ENCODE data around the gene MAGI2. TPM values are rescaled to one million over a fixed set of nuclear protein-coding genes. Genes with fewer than 3 reads are reported as not detected.

Gene MAGI2
- total and polyA plus RNA-seq, 2 experiments from 2014 or later: 10.4 to 26.4 TPM

- TF ChIP-seq CTCF (conservative IDR thresholded peaks at IDR 0.05; ENCODE audit: low read depth in 2 of 2): no peak
- no peak for TF ChIP-seq EZH2 (IDR thresholded peaks at IDR 0.05; ENCODE audit: low read depth, unreplicated experiment)
Measured at GRCh38 chr7:78359836-78360235, 1093.6 kb downstream of the MAGI2 start (continued).

DNA sequence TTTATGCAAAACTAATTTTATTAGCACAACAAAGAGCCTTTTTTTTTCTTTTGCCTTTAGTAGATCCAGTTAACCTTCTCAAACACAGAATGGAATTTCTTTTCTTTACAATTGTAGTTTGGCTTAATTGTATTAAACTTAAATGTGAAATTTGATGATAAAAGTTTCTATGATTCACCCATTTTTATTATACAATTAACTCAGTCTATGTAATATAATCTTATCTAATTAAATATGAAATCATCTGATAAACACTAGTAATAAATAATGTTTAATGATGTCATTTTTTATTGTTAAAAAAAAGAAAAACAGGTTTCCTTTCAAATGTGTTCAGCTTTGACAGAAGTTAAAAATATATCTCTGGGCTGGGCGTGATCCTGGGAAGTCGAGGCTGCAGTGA is 1095.8 kb downstream of the MAGI2 start:
- Mint-ChIP-seq H3K36me3 (ENCODE audit: low read depth) (no peaks in the 10 kb centered on the region), H3K27me3 (ENCODE audit: insufficient read depth, low read depth, poor library complexity) (no peaks in the 10 kb centered on the region), H3K27ac (no peak overlapping the region), H3K4me1 (peaks cover 11% of the 10 kb centered on the region), H3K4me3 (no peak overlapping the region), H3K9me3 (no peaks in the 10 kb centered on the region)
- Histone ChIP-seq H3F3A (replicated peaks; ENCODE audit: low read depth) (no peaks in the 10 kb centered on the region), H3K36me3 (ENCODE audit: insufficient read depth) (no peaks in the 10 kb centered on the region), H4K20me1 (replicated peaks; ENCODE audit: insufficient read depth) (no peaks in the 10 kb centered on the region), H3K4me1 (ENCODE audit: insufficient read depth) (peaks cover 11% of the 10 kb centered on the region; the same call in 1 of the 2 replicates), H3K4me2 (no peak overlapping the region), H2AFZ (no peak overlapping the region), H3K9me2 (ENCODE audit: insufficient read depth) (0 out of 2 replicates have a peak, but pooled peaks cover 5% of the 10 kb centered on the region), H3K79me2 (replicated peaks; ENCODE audit: insufficient read depth) (no peaks in the 10 kb centered on the region), H3K27me3 (ENCODE audit: insufficient read depth) (no peaks in the 10 kb centered on the region), H3K4me3 (no peak overlapping the region), H3K27ac (ENCODE audit: low read depth) (no peak overlapping the region)
- DNase-seq (ENCODE audit: low spot score) (no peak), ATAC-seq (no peak)
- TF ChIP-seq EZH2phosphoT487 (IDR thresholded peaks at IDR 0.05; ENCODE audit: unreplicated experiment): no peak
- no peak for TF ChIP-seq CTCF (conservative IDR thresholded peaks at IDR 0.05; ENCODE audit: low read depth in 2 of 2)
- TF ChIP-seq STAT1 (IDR thresholded peaks at IDR 0.05; ENCODE audit: unreplicated experiment): no peak
- TF ChIP-seq JUNB (IDR thresholded peaks at IDR 0.05; ENCODE audit: unreplicated experiment): no peak
- TF ChIP-seq ZNF462 (CRISPR knock-in tag; IDR thresholded peaks at IDR 0.05): no peak
- no peak for TF ChIP-seq CREB1 (CRISPR knock-in tag; IDR thresholded peaks at IDR 0.05; ENCODE audit: low read depth)
- no peak for TF ChIP-seq ETS1 (IDR thresholded peaks at IDR 0.05)
- TF ChIP-seq ZNF331 (CRISPR knock-in tag; IDR thresholded peaks at IDR 0.05; ENCODE audit: low read depth): no peak
- TF ChIP-seq POLR2AphosphoS5 (IDR thresholded peaks at IDR 0.05; ENCODE audit: low read depth): no peak
- TF ChIP-seq NANOG (IDR thresholded peaks at IDR 0.05; ENCODE audit: borderline replicate concordance): no peak
